Smooth muscle cell (in vitro differentiated cells): ENCODE data around the gene RASSF3. TPM values are rescaled to one million over a fixed set of nuclear protein-coding genes. Genes with fewer than 3 reads are reported as not detected.

Experiments used
- DNase-seq: peaks from one replicate; lab custom pipeline; 2025; ENCODE audit not compliant: unreplicated experiment; lab: John Stamatoyannopoulos, UW
- H2AFZ ChIP-seq: fragments of 200-600 bp; sonication (generic); 2 replicates; pipeline ENCODE4 v1.6.0; 2016; ENCODE audit warnings: antibody characterized with exemption, low read depth, mild to moderate bottlenecking
- H3F3A ChIP-seq: fragments of 200-600 bp; sonication (generic); 2 replicates; pipeline ENCODE4 v1.6.0; 2017; ENCODE audit warnings: antibody characterized with exemption, low read depth
- H3K27ac ChIP-seq: fragments of 200-600 bp; sonication (generic); 2 replicates; pipeline ENCODE4 v1.5.1; 2016; ENCODE audit warnings: low read depth, mild to moderate bottlenecking
- H3K27me3 ChIP-seq: fragments of 200-600 bp; sonication (generic); 2 replicates; pipeline ENCODE4 v1.6.1; 2016; ENCODE audit warnings: low read depth, mild to moderate bottlenecking
- H3K36me3 ChIP-seq: fragments of 200-600 bp; sonication (generic); 2 replicates; pipeline ENCODE4 v1.5.1; 2016; ENCODE audit warnings: low read depth
- H3K4me1 ChIP-seq: fragments of 200-600 bp; sonication (generic); 2 replicates; pipeline ENCODE4 v1.5.1; 2016; ENCODE audit warnings: low read depth
- H3K4me2 ChIP-seq: fragments of 200-600 bp; sonication (generic); 2 replicates; pipeline ENCODE4 v1.6.0; 2016; ENCODE audit warnings: mild to moderate bottlenecking
- H3K4me3 ChIP-seq: fragments of 200-600 bp; sonication (generic); 2 replicates; pipeline ENCODE4 v1.5.1; 2016; ENCODE audit warnings: mild to moderate bottlenecking
- H3K79me2 ChIP-seq: fragments of 200-600 bp; sonication (generic); 2 replicates; pipeline ENCODE4 v1.6.0; 2016; ENCODE audit warnings: low read depth, mild to moderate bottlenecking
- H3K9ac ChIP-seq: fragments of 200-600 bp; sonication (generic); 2 replicates; pipeline ENCODE4 v1.6.0; 2016; ENCODE audit warnings: low read depth
- H3K9me3 ChIP-seq: fragments of 200-600 bp; sonication (generic); replicated peaks from 2 replicates; pipeline ENCODE4 v1.5.1; 2016; ENCODE audit warnings: low read depth
- H4K20me1 ChIP-seq: fragments of 200-600 bp; sonication (generic); 2 replicates; pipeline ENCODE4 v1.6.0; 2016; ENCODE audit warnings: low read depth
- CTCF ChIP-seq: fragments of 200-600 bp; sonication (generic); IDR thresholded peaks from 2 replicates; pipeline ENCODE4 v1.5.1; 2017; ENCODE audit warnings: borderline replicate concordance, mild to moderate bottlenecking, antibody characterized with exemption; ENCODE audit not compliant: insufficient read depth, poor library complexity, severe bottlenecking
- WGBS: methylation state at CpG from one replicate; pipeline ENCODE4 v1.1.7; 2016; ENCODE audit warnings: low lambda C conversion rate; 5-methylcytosine and 5-hydroxymethylcytosine counted together
- polyA plus RNA-seq: library from polyadenylated mRNA; unstranded; fragments of >200 nt; fragmentation: Nextera tagmentation; extraction: Ambion mirVana; gene quantifications from 2 replicates; pipeline ENCODE4 v1.2.1, GENCODE V29; 2016
- total RNA-seq: library from RNA; depleted of rRNA; stranded (reverse); fragments of >200 nt; gene quantifications from 2 replicates; pipeline ENCODE4 v1.2.3, GENCODE V29; 2014

The RASSF3 gene
- total and polyA plus RNA-seq, 2 experiments from 2014 or later, result 1.2 to 5.6 TPM

- no peaks in the 10 kb centered on the region for H3K79me2 ChIP-seq
- H3K36me3 ChIP-seq, result no peaks in the 10 kb centered on the region
- TF ChIP-seq CTCF, result no peak
- WGBS, result 78% methylated on average over 4 of the region's 4 CpGs
- no peaks in the 10 kb centered on the region for H3K4me1 ChIP-seq
- H3K4me3 ChIP-seq, result no peak overlapping the region
- H3K27ac ChIP-seq, result no peak overlapping the region
- H3K9ac ChIP-seq, result no peak overlapping the region
- no peaks in the 10 kb centered on the region for H3K27me3 ChIP-seq
- no peaks in the 10 kb centered on the region for H4K20me1 ChIP-seq
- no peak overlapping the region for H2AFZ ChIP-seq
- DNase-seq, result no peak
- H3F3A ChIP-seq, result no peaks in the 10 kb centered on the region
- no peak overlapping the region for H3K4me2 ChIP-seq
- H3K9me3 ChIP-seq, result no peaks in the 10 kb centered on the region
Measured at GRCh38 chr12:64577046-64577445, 33.2 kb upstream of the RASSF3 start.

GRCh38 chr12:64578566-64578965, 31.7 kb upstream of the RASSF3 start:
- Histone ChIP-seq H3K9me3 (no peaks in the 10 kb centered on the region), H3K36me3 (no peaks in the 10 kb centered on the region), H3K27me3 (no peaks in the 10 kb centered on the region), H3K4me1 (no peaks in the 10 kb centered on the region), H3K9ac (no peak overlapping the region), H3F3A (no peaks in the 10 kb centered on the region), H4K20me1 (no peaks in the 10 kb centered on the region), H3K27ac (no peak overlapping the region), H3K79me2 (no peaks in the 10 kb centered on the region), H2AFZ (no peak overlapping the region), H3K4me2 (no peak overlapping the region), H3K4me3 (no peak overlapping the region)
- no peak for DNase-seq
- 78% methylated on average over 4 of the region's 4 CpGs for WGBS
- TF ChIP-seq CTCF, result no peak

GRCh38 chr12:64580681-64581080, 29.6 kb upstream of the RASSF3 start:
- Histone ChIP-seq H3K4me3 (no peak overlapping the region), H4K20me1 (no peaks in the 10 kb centered on the region), H3F3A (no peaks in the 10 kb centered on the region), H2AFZ (no peak overlapping the region), H3K9ac (no peak overlapping the region), H3K4me2 (no peak overlapping the region), H3K27me3 (no peaks in the 10 kb centered on the region), H3K36me3 (no peaks in the 10 kb centered on the region), H3K9me3 (no peaks in the 10 kb centered on the region), H3K27ac (no peak overlapping the region), H3K4me1 (no peaks in the 10 kb centered on the region), H3K79me2 (no peaks in the 10 kb centered on the region)
- no peak for DNase-seq
- no peak for TF ChIP-seq CTCF
- WGBS, result 70% methylated on average over 2 of the region's 2 CpGs

- H3F3A ChIP-seq, result no peaks in the 10 kb centered on the region
- no peak overlapping the region for H3K27ac ChIP-seq
- no peaks in the 10 kb centered on the region for H3K27me3 ChIP-seq
- H3K4me3 ChIP-seq, result no peak overlapping the region
- no peaks in the 10 kb centered on the region for H4K20me1 ChIP-seq
- no peak overlapping the region for H3K4me2 ChIP-seq
- DNase-seq, result no peak
- no peak overlapping the region for H3K9ac ChIP-seq
- H3K4me1 ChIP-seq, result no peaks in the 10 kb centered on the region
- WGBS, result 89% methylated on average over 3 of the region's 3 CpGs
- H3K79me2 ChIP-seq, result no peaks in the 10 kb centered on the region
- no peaks in the 10 kb centered on the region for H3K9me3 ChIP-seq
- H2AFZ ChIP-seq, result no peak overlapping the region
- TF ChIP-seq CTCF, result no peak
- H3K36me3 ChIP-seq, result no peaks in the 10 kb centered on the region
Measured at GRCh38 chr12:64582114-64582513, 28.2 kb upstream of the RASSF3 start.
